Endodermal cell (in vitro differentiated cells): ENCODE measurements around the gene LLPH. TPM values are rescaled to one million over a fixed set of nuclear protein-coding genes. Genes with fewer than 3 reads are reported as not detected.

Source experiments
- DNase-seq: peaks from one replicate; pipeline ENCODE4 v3.0.0-alpha.2; 2017
- H3K27ac ChIP-seq: 2 replicates; pipeline ENCODE4 v1.5.1; 2013; ENCODE audit warnings: mild to moderate bottlenecking, low read depth, low read length, moderate library complexity
- H3K27me3 ChIP-seq: 2 replicates; pipeline ENCODE4 v1.6.1; 2013; ENCODE audit warnings: mild to moderate bottlenecking, low read length, moderate library complexity; ENCODE audit not compliant: insufficient read depth, control insufficient read depth, poor library complexity, severe bottlenecking
- H3K36me3 ChIP-seq: 2 replicates; pipeline ENCODE4 v1.7.0; 2013; ENCODE audit warnings: mild to moderate bottlenecking, low read length, moderate library complexity; ENCODE audit not compliant: control insufficient read depth, insufficient read depth
- H3K4me1 ChIP-seq: one replicate; pipeline ENCODE4 v1.7.0; 2013; ENCODE audit warnings: low read length; ENCODE audit not compliant: control insufficient read depth, insufficient read depth
- H3K4me3 ChIP-seq: 2 replicates; pipeline ENCODE4 v1.5.1; 2013; ENCODE audit warnings: mild to moderate bottlenecking, low read length, moderate library complexity
- H3K9ac ChIP-seq: 2 replicates; pipeline ENCODE4 v1.6.1; 2013; ENCODE audit warnings: mild to moderate bottlenecking, low read length, moderate library complexity; ENCODE audit not compliant: poor library complexity, severe bottlenecking; ENCODE audit errors: extremely low read depth
- H3K9me3 ChIP-seq: 2 replicates; pipeline ENCODE4 v1.6.1; 2013; ENCODE audit warnings: mild to moderate bottlenecking, low read length, moderate library complexity; ENCODE audit not compliant: control insufficient read depth
- H3K27ac Mint-ChIP-seq: 2 replicates; pipeline ENCODE4 v1.8.0; 2020; ENCODE audit warnings: mixed read lengths
- H3K27me3 Mint-ChIP-seq: 2 replicates; pipeline ENCODE4 v1.8.0; 2021; ENCODE audit warnings: mild to moderate bottlenecking, mixed read lengths; ENCODE audit not compliant: insufficient read depth
- H3K36me3 Mint-ChIP-seq: 2 replicates; pipeline ENCODE4 v1.8.0; 2020; ENCODE audit warnings: low read depth, mixed read lengths
- H3K4me1 Mint-ChIP-seq: 2 replicates; pipeline ENCODE4 v1.8.0; 2020; ENCODE audit warnings: mixed read lengths
- H3K4me3 Mint-ChIP-seq: 2 replicates; pipeline ENCODE4 v1.8.0; 2020; ENCODE audit warnings: mild to moderate bottlenecking, moderate library complexity, mixed read lengths
- H3K9me3 Mint-ChIP-seq: 2 replicates; pipeline ENCODE4 v1.8.0; 2020; ENCODE audit warnings: mild to moderate bottlenecking, mixed read lengths
- CTCF ChIP-seq: fragments of 200-600 bp; sonication (generic); conservative IDR thresholded peaks from 2 replicates; pipeline ENCODE4 v1.5.0; 2021; ENCODE audit warnings: antibody characterized with exemption, mild to moderate bottlenecking
- WGBS, 2 experiments: methylation state at CpG; one replicate each; pipeline versions ENCODE4 v1.1.5 to v1.1.7; 2013; ENCODE audit warnings: missing lambda C conversion rate in 2 of 2, mixed read lengths in 1 of 2; ENCODE audit not compliant: insufficient coverage in 1 of 2, insufficient read length in 1 of 2; 5-methylcytosine and 5-hydroxymethylcytosine counted together
- total RNA-seq, 2 donors: library from RNA; stranded (reverse); fragmentation: NEBNext Ultra II Directional in 1 of 2; extraction: Animal tissue kit (Norgen Biotek cat#: 25700) in 1 of 2; gene quantifications; 2 replicates in 1 of 2; 3 replicates in 1 of 2; pipeline ENCODE4 v1.2.1, GENCODE V29; 2021

Gene LLPH
- total RNA-seq, 2 donors from 2014 or later = 16.5 to 25.7 TPM

GRCh38 chr12:66090157-66090556 is 40.4 kb downstream of the LLPH start:
- no peaks in the 10 kb centered on the region for H3K4me1 ChIP-seq
- no peak overlapping the region for H3K27ac Mint-ChIP-seq
- H3K4me3 ChIP-seq = no peak overlapping the region
- H3K9ac ChIP-seq = no peak overlapping the region
- DNase-seq = no peak
- H3K27me3 ChIP-seq = no peaks in the 10 kb centered on the region
- H3K4me1 Mint-ChIP-seq = peaks cover 5% of the 10 kb centered on the region
- no peaks in the 10 kb centered on the region for H3K27me3 Mint-ChIP-seq
- H3K9me3 ChIP-seq = no peaks in the 10 kb centered on the region
- 93% methylated on average over 2 to 4 of the region's 4 CpGs for WGBS, 2 experiments
- H3K36me3 Mint-ChIP-seq = no peaks in the 10 kb centered on the region
- TF ChIP-seq CTCF = no peak
- H3K27ac ChIP-seq = no peak overlapping the region
- H3K36me3 ChIP-seq = no peaks in the 10 kb centered on the region
- H3K4me3 Mint-ChIP-seq = no peak overlapping the region
- H3K9me3 Mint-ChIP-seq = no peaks in the 10 kb centered on the region

- TF ChIP-seq CTCF = peak; percentile 87
- H3K36me3 Mint-ChIP-seq = no peaks in the 10 kb centered on the region
- no peaks in the 10 kb centered on the region for H3K4me1 ChIP-seq
- H3K9me3 Mint-ChIP-seq = no peaks in the 10 kb centered on the region
- no peaks in the 10 kb centered on the region for H3K36me3 ChIP-seq
- no peak overlapping the region for H3K27ac ChIP-seq
- H3K27me3 ChIP-seq = no peaks in the 10 kb centered on the region
- no peak overlapping the region for H3K4me3 Mint-ChIP-seq
- H3K9ac ChIP-seq = no peak overlapping the region
- H3K27me3 Mint-ChIP-seq = peaks cover 2% of the 10 kb centered on the region
- DNase-seq = peak; percentile 88
- peaks cover 10% of the 10 kb centered on the region for H3K9me3 ChIP-seq
- WGBS, 2 experiments = 44 to 48% methylated on average over 10 of the region's 10 CpGs
- H3K4me3 ChIP-seq = no peak overlapping the region
- H3K4me1 Mint-ChIP-seq = peaks cover 5% of the 10 kb centered on the region
- H3K27ac Mint-ChIP-seq = no peak overlapping the region
Measured at GRCh38 chr12:66087365-66087943, 43.1 kb downstream of the LLPH start.

GRCh38 chr12:66085998-66086397 is 44.6 kb downstream of the LLPH start:
- peaks cover 5% of the 10 kb centered on the region for H3K4me1 Mint-ChIP-seq
- no peak overlapping the region for H3K4me3 Mint-ChIP-seq
- peaks cover 2% of the 10 kb centered on the region for H3K27me3 Mint-ChIP-seq
- Histone ChIP-seq H3K27me3 (no peaks in the 10 kb centered on the region), H3K9me3 (peaks cover 10% of the 10 kb centered on the region), H3K27ac (no peak overlapping the region), H3K9ac (no peak overlapping the region), H3K4me1 (no peaks in the 10 kb centered on the region), H3K36me3 (no peaks in the 10 kb centered on the region), H3K4me3 (no peak overlapping the region)
- 93 to 100% methylated on average over 1 to 2 of the region's 2 CpGs for WGBS, 2 experiments
- no peaks in the 10 kb centered on the region for H3K9me3 Mint-ChIP-seq
- no peak for DNase-seq
- no peak for TF ChIP-seq CTCF
- no peak overlapping the region for H3K27ac Mint-ChIP-seq
- no peaks in the 10 kb centered on the region for H3K36me3 Mint-ChIP-seq
